SK-N-SH treated with all-trans-retinoic acid at 6 μM for 48 hours (cell line): ENCODE results near the gene RMDN2.
"Not testable (repeated sequence)": the region's sequence is repeated elsewhere in the genome, so short reads cannot be mapped to it uniquely, and the experiment has no call there.

Experiments
- ATAC-seq: fragments of 200-7000 bp; cut with Tn5 transposase; 3 replicates; pipeline ENCODE4 v1.9.1; 2020; ENCODE audit warnings: mild to moderate bottlenecking, moderate library complexity
- BACH2 ChIP-seq: fragments of 250-450 bp; sonication (Bioruptor Pico); IDR thresholded peaks from 2 replicates; pipeline ENCODE4 v1.9.0; 2021; ENCODE audit warnings: mild to moderate bottlenecking, borderline replicate concordance
- ESRRG ChIP-seq: fragments of 250-450 bp; sonication (Bioruptor Pico); IDR thresholded peaks from 2 replicates; pipeline ENCODE4 v1.6.1; 2021; ENCODE audit warnings: mild to moderate bottlenecking
- GLIS3 ChIP-seq: fragments of 250-450 bp; sonication (Bioruptor Pico); IDR thresholded peaks from 2 replicates; pipeline ENCODE4 v1.5.0; 2020; ENCODE audit warnings: mild to moderate bottlenecking, moderate library complexity
- ISL1 ChIP-seq: fragments of 250-450 bp; sonication (Bioruptor Pico); IDR thresholded peaks from 2 replicates; pipeline ENCODE4 v2.1.2; 2022; ENCODE audit warnings: mild to moderate bottlenecking, moderate library complexity
- OSR1 ChIP-seq: fragments of 250-450 bp; sonication (Bioruptor Pico); IDR thresholded peaks from 2 replicates; pipeline ENCODE4 v1.8.0; 2022; ENCODE audit warnings: moderate library complexity, mild to moderate bottlenecking, inconsistent platforms
- POU6F1 ChIP-seq: fragments of 250-450 bp; sonication (Bioruptor Pico); IDR thresholded peaks from 2 replicates; pipeline ENCODE4 v1.8.0; 2021; ENCODE audit warnings: low read depth, mild to moderate bottlenecking, moderate library complexity, borderline replicate concordance
- PPARA ChIP-seq: fragments of 250-450 bp; sonication (Bioruptor Pico); IDR thresholded peaks from 2 replicates; pipeline ENCODE4 v1.5.0; 2020; ENCODE audit warnings: mild to moderate bottlenecking, borderline replicate concordance
- RARB ChIP-seq: fragments of 250-450 bp; sonication (Bioruptor Pico); IDR thresholded peaks from 2 replicates; pipeline ENCODE4 v1.8.0; 2021; ENCODE audit warnings: mild to moderate bottlenecking, moderate library complexity
- TCF4 ChIP-seq: fragments of 250-450 bp; sonication (Bioruptor Pico); IDR thresholded peaks from 2 replicates; pipeline ENCODE4 v1.8.0; 2021; ENCODE audit warnings: mild to moderate bottlenecking, moderate library complexity, borderline replicate concordance
- TOX ChIP-seq: fragments of 250-450 bp; sonication (Bioruptor Pico); IDR thresholded peaks from 2 replicates; pipeline ENCODE4 v1.8.0; 2021; ENCODE audit warnings: mild to moderate bottlenecking, moderate library complexity, borderline replicate concordance
- ZFP3 ChIP-seq: fragments of 250-450 bp; sonication (Bioruptor Pico); IDR thresholded peaks from 2 replicates; pipeline ENCODE4 v1.5.0; 2020; ENCODE audit warnings: mild to moderate bottlenecking, moderate library complexity
- ZFP30 ChIP-seq: fragments of 450-650 bp; formaldehyde crosslinking; IDR thresholded peaks from 2 replicates; pipeline ENCODE4 v1.5.0; 2022; ENCODE audit warnings: mild to moderate bottlenecking, moderate library complexity
- ZNF8 ChIP-seq: fragments of 450-650 bp; formaldehyde crosslinking; IDR thresholded peaks from 2 replicates; pipeline ENCODE4 v1.5.0; 2020; ENCODE audit warnings: mild to moderate bottlenecking, moderate library complexity
- TF ChIP-seq, protein P1 (sequence below): fragments of 250-450 bp; sonication (Bioruptor Pico); IDR thresholded peaks from 2 replicates; pipeline ENCODE4 v1.5.1; 2020; ENCODE audit warnings: low read depth, mild to moderate bottlenecking, moderate library complexity
- TF ChIP-seq, protein P2 (sequence below): fragments of 250-450 bp; sonication (Bioruptor Pico); IDR thresholded peaks from 2 replicates; pipeline ENCODE4 v1.8.0; 2020; ENCODE audit warnings: mild to moderate bottlenecking, moderate library complexity, borderline replicate concordance
- TF ChIP-seq, protein P3 (sequence below): fragments of 250-450 bp; sonication (Bioruptor Pico); IDR thresholded peaks from 2 replicates; pipeline ENCODE4 v1.5.0; 2020; ENCODE audit warnings: mild to moderate bottlenecking, moderate library complexity

RMDN2 gene

GRCh38 chr2:38000485-38001222 lies 75.6 kb downstream of the RMDN2 start:
- TF ChIP-seq ISL1 (CRISPR knock-in tag) (no peak), ZNF8 (CRISPR knock-in tag) (peak; percentile 99)
- ATAC-seq: no peak

GRCh38 chr2:38010187-38010586 lies 85.1 kb downstream of the RMDN2 start:
- not testable (repeated sequence) for ATAC-seq

GRCh38 chr2:38010995-38011394 lies 85.9 kb downstream of the RMDN2 start:
- TF ChIP-seq RARB (no peak), OSR1 (CRISPR knock-in tag) (no peak), ZFP30 (CRISPR knock-in tag) (no peak), TOX (CRISPR knock-in tag) (no peak)
- TF ChIP-seq, protein P1, sequence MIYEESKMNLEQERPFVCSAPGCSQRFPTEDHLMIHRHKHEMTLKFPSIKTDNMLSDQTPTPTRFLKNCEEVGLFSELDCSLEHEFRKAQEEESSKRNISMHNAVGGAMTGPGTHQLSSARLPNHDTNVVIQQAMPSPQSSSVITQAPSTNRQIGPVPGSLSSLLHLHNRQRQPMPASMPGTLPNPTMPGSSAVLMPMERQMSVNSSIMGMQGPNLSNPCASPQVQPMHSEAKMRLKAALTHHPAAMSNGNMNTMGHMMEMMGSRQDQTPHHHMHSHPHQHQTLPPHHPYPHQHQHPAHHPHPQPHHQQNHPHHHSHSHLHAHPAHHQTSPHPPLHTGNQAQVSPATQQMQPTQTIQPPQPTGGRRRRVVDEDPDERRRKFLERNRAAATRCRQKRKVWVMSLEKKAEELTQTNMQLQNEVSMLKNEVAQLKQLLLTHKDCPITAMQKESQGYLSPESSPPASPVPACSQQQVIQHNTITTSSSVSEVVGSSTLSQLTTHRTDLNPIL (CRISPR knock-in tag): no peak
- TF ChIP-seq, protein P2, sequence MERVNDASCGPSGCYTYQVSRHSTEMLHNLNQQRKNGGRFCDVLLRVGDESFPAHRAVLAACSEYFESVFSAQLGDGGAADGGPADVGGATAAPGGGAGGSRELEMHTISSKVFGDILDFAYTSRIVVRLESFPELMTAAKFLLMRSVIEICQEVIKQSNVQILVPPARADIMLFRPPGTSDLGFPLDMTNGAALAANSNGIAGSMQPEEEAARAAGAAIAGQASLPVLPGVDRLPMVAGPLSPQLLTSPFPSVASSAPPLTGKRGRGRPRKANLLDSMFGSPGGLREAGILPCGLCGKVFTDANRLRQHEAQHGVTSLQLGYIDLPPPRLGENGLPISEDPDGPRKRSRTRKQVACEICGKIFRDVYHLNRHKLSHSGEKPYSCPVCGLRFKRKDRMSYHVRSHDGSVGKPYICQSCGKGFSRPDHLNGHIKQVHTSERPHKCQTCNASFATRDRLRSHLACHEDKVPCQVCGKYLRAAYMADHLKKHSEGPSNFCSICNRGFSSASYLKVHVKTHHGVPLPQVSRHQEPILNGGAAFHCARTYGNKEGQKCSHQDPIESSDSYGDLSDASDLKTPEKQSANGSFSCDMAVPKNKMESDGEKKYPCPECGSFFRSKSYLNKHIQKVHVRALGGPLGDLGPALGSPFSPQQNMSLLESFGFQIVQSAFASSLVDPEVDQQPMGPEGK: no peak
- ATAC-seq: no peak

DNA sequence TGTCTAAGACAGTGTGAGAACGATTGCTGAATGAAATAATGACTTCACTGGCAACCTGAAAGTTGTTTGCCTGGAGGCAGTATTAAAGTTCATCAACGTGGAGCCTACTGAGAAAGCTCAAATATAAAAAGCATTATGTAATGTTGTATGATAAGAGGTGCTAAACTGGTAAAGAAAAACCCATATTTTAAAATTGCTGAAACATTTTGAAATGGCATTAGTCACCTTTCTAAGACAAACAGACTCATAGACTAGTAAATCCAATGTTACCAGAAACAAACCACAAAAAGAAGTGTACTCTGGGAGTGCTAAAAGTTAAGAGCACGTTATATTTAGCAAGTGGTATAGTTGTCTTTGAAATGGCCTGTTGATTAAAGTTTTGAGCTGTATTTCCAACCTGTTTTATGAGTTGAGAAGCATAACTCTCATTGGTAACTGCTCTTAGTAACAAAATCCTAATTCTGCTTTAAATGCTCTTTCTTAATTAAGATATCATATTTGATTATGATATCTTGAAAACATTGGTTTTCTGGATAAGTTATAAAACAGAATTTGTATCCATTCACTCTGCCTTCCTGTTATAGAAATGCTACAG lies 88.2 kb downstream of the RMDN2 start:
- no peak for ATAC-seq
- TF ChIP-seq OSR1 (CRISPR knock-in tag) (no peak), ESRRG (no peak), ZFP3 (CRISPR knock-in tag) (no peak)

DNA sequence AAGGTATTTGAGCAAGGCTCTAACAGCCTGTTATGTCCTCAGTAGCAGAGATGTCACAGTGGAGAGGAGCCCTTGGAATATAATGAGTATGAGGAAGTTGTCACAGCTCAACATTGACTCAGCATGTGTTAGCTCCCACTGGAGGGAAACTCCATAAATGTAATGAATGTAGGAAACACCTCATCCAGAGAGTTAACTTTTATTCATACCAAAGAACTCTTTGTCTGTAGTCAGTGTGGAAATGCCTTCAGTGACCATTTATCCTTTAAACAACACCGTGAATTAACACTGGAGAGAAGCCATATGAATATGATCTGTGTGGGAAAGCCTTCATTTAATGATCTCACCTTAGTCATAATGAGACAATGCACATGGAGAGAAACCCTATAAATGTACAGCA lies 91.1 kb downstream of the RMDN2 start:
- no peak for TF ChIP-seq TOX (CRISPR knock-in tag)
- TF ChIP-seq, protein P2: no peak
- TF ChIP-seq RARB: no peak
- no peak for TF ChIP-seq PPARA (CRISPR knock-in tag)
- no peak for TF ChIP-seq ZNF8 (CRISPR knock-in tag)
- no peak for TF ChIP-seq POU6F1 (CRISPR knock-in tag)
- TF ChIP-seq, protein P1 (CRISPR knock-in tag): no peak
- TF ChIP-seq ESRRG: no peak
- no peak for TF ChIP-seq GLIS3
- no peak for TF ChIP-seq ZFP30 (CRISPR knock-in tag)
- no peak for TF ChIP-seq BACH2 (CRISPR knock-in tag)
- TF ChIP-seq TCF4 (CRISPR knock-in tag): no peak
- TF ChIP-seq, protein P3, sequence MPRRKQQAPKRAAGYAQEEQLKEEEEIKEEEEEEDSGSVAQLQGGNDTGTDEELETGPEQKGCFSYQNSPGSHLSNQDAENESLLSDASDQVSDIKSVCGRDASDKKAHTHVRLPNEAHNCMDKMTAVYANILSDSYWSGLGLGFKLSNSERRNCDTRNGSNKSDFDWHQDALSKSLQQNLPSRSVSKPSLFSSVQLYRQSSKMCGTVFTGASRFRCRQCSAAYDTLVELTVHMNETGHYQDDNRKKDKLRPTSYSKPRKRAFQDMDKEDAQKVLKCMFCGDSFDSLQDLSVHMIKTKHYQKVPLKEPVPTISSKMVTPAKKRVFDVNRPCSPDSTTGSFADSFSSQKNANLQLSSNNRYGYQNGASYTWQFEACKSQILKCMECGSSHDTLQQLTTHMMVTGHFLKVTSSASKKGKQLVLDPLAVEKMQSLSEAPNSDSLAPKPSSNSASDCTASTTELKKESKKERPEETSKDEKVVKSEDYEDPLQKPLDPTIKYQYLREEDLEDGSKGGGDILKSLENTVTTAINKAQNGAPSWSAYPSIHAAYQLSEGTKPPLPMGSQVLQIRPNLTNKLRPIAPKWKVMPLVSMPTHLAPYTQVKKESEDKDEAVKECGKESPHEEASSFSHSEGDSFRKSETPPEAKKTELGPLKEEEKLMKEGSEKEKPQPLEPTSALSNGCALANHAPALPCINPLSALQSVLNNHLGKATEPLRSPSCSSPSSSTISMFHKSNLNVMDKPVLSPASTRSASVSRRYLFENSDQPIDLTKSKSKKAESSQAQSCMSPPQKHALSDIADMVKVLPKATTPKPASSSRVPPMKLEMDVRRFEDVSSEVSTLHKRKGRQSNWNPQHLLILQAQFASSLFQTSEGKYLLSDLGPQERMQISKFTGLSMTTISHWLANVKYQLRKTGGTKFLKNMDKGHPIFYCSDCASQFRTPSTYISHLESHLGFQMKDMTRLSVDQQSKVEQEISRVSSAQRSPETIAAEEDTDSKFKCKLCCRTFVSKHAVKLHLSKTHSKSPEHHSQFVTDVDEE (CRISPR knock-in tag): no peak
- ATAC-seq: no peak
